ENCODE data around the gene ZC3HAV1L.

DNA sequence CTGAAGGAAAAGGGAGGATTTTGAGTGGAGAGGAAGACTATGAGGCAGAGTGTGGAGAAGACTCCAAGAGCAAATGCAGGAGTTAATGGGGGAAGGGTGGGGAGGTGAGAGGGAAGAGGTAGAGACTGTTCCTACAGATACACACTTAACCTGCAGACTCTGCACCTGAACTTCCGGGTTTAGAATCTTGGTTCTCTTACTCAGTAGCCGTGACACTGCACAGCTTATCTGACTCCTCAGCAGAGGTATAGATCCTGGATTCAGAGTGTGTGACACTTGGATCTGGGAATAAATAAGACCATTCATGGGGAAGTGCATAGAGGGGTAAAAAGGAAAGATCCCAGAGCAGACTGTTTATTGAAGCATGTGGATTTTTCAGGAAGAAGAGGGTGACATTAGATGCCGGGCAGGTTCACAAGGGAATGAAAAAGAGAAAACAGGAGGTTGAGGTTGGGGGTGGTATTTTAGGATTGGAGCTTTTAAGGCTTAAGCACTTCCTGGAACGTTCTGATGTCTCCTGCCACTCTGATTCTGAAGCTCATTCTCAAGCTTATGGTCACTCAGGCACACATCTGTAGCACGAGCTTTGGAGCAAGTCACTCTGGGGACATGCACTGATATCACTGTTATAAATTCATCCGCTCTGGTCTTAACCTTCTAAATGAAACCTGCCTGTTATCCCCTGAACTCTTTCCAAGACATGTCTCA lies 5.7 kb upstream of the ZC3HAV1L start:
- TF ChIP-seq, protein P1, sequence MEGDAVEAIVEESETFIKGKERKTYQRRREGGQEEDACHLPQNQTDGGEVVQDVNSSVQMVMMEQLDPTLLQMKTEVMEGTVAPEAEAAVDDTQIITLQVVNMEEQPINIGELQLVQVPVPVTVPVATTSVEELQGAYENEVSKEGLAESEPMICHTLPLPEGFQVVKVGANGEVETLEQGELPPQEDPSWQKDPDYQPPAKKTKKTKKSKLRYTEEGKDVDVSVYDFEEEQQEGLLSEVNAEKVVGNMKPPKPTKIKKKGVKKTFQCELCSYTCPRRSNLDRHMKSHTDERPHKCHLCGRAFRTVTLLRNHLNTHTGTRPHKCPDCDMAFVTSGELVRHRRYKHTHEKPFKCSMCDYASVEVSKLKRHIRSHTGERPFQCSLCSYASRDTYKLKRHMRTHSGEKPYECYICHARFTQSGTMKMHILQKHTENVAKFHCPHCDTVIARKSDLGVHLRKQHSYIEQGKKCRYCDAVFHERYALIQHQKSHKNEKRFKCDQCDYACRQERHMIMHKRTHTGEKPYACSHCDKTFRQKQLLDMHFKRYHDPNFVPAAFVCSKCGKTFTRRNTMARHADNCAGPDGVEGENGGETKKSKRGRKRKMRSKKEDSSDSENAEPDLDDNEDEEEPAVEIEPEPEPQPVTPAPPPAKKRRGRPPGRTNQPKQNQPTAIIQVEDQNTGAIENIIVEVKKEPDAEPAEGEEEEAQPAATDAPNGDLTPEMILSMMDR (IDR thresholded peaks at IDR 0.05), result no peak
- TF ChIP-seq POLR2A (IDR thresholded peaks at IDR 0.05) (no peak), POLR2AphosphoS5 (IDR thresholded peaks at IDR 0.05) (no peak)

All from breast epithelium (tissue), 3 donors.